ENCODE measurements around the gene CRYBA2.

CRYBA2 gene

GRCh38 chr2:219032051-219032745, 39.0 kb upstream of the CRYBA2 start:
- H3K36me3 ChIP-seq (ENCODE audit: insufficient read depth, low read length): no peaks in the 10 kb centered on the region
- H3K9ac ChIP-seq (ENCODE audit: insufficient read length): no peak overlapping the region
- no peak for DNase-seq (ENCODE audit: low read depth, low spot score)
- H3K9me3 ChIP-seq (ENCODE audit: low read depth, low read length): no peaks in the 10 kb centered on the region
- H3K27ac ChIP-seq: no peak overlapping the region
- TF ChIP-seq FOXP2 (optimal IDR thresholded peaks at IDR 0.05; ENCODE audit: control extremely low read depth, extremely low read length, insufficient read depth): no peak
- TF ChIP-seq EZH2 (IDR thresholded peaks at IDR 0.05): no peak
- TF ChIP-seq POLR2AphosphoS5 (IDR thresholded peaks at IDR 0.05; ENCODE audit: borderline replicate concordance, low read depth, low read length): no peak
- H3K4me3 ChIP-seq: no peak overlapping the region

DNA sequence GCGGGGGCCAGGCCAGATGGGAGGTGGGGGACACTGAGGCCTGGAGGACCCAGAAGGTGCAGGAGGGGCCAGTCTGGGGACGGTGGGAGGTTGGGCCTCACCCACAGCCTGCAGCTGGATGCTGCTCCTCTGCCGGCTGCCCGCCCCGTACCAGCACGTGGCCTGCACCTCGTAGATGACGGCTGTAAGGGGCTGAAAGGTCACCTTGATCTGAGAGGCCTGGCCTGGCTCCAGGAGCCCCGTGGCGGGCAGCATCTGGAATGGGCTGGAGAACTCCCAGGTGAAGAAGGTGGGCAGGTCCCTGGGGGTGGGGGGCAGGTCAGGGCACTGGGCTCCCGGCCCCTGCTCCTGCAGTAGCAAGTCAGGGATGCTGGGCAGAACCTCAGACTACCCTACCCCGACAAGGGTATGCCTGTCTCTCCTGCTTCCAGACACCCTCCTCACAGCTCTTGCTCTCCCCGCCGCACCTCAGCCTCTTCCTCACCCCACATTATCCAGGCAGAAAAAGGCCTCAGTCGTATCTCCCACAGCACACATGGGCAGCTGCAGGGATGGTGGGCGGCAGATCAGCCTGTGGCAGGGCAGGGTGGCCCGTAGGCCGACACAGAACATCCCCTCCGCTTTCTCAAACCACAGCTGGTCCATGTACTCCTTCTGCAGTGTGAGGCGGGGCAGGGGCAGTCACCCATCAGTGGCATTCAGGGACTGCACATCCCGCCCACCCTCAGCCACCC, 38.0 kb upstream of the CRYBA2 start:
- DNase-seq (ENCODE audit: low read depth, low spot score): no peak
- Histone ChIP-seq H3K36me3 (ENCODE audit: insufficient read depth, low read length) (no peaks in the 10 kb centered on the region), H3K27ac (no peak overlapping the region), H3K4me3 (no peak overlapping the region), H3K9me3 (ENCODE audit: low read depth, low read length) (no peaks in the 10 kb centered on the region), H3K9ac (ENCODE audit: insufficient read length) (no peak overlapping the region)
- TF ChIP-seq EZH2 (IDR thresholded peaks at IDR 0.05): no peak
- no peak for TF ChIP-seq FOXP2 (optimal IDR thresholded peaks at IDR 0.05; ENCODE audit: control extremely low read depth, extremely low read length, insufficient read depth)
- TF ChIP-seq POLR2AphosphoS5 (IDR thresholded peaks at IDR 0.05; ENCODE audit: borderline replicate concordance, low read depth, low read length): no peak

- H3K9me3 ChIP-seq (ENCODE audit: low read depth, low read length): no peaks in the 10 kb centered on the region
- H3K36me3 ChIP-seq (ENCODE audit: insufficient read depth, low read length): no peaks in the 10 kb centered on the region
- no peak for DNase-seq (ENCODE audit: low read depth, low spot score)
- TF ChIP-seq POLR2AphosphoS5 (IDR thresholded peaks at IDR 0.05; ENCODE audit: borderline replicate concordance, low read depth, low read length) (no peak), EZH2 (IDR thresholded peaks at IDR 0.05) (no peak), FOXP2 (optimal IDR thresholded peaks at IDR 0.05; ENCODE audit: control extremely low read depth, extremely low read length, insufficient read depth) (no peak)
- H3K4me3 ChIP-seq: no peak overlapping the region
- H3K9ac ChIP-seq (ENCODE audit: insufficient read length): no peak overlapping the region
- no peak overlapping the region for H3K27ac ChIP-seq
Observed at GRCh38 chr2:219030177-219030940, 37.1 kb upstream of the CRYBA2 start.

- Histone ChIP-seq H3K27ac (no peak overlapping the region), H3K4me3 (no peak overlapping the region), H3K9me3 (ENCODE audit: low read depth, low read length) (no peaks in the 10 kb centered on the region), H3K36me3 (ENCODE audit: insufficient read depth, low read length) (no peaks in the 10 kb centered on the region), H3K9ac (ENCODE audit: insufficient read length) (no peak overlapping the region)
- TF ChIP-seq FOXP2 (optimal IDR thresholded peaks at IDR 0.05; ENCODE audit: control extremely low read depth, extremely low read length, insufficient read depth): no peak
- TF ChIP-seq POLR2AphosphoS5 (IDR thresholded peaks at IDR 0.05; ENCODE audit: borderline replicate concordance, low read depth, low read length): no peak
- no peak for TF ChIP-seq EZH2 (IDR thresholded peaks at IDR 0.05)
- DNase-seq (ENCODE audit: low read depth, low spot score): no peak
Observed at GRCh38 chr2:219029829-219030165, 36.6 kb upstream of the CRYBA2 start.

GRCh38 chr2:219028996-219029828, 36.0 kb upstream of the CRYBA2 start:
- TF ChIP-seq FOXP2 (optimal IDR thresholded peaks at IDR 0.05; ENCODE audit: control extremely low read depth, extremely low read length, insufficient read depth) (no peak), POLR2AphosphoS5 (IDR thresholded peaks at IDR 0.05; ENCODE audit: borderline replicate concordance, low read depth, low read length) (no peak), EZH2 (IDR thresholded peaks at IDR 0.05) (no peak)
- no peak for DNase-seq (ENCODE audit: low read depth, low spot score)
- Histone ChIP-seq H3K9ac (ENCODE audit: insufficient read length) (no peak overlapping the region), H3K27ac (no peak overlapping the region), H3K4me3 (no peak overlapping the region), H3K36me3 (ENCODE audit: insufficient read depth, low read length) (no peaks in the 10 kb centered on the region), H3K9me3 (ENCODE audit: low read depth, low read length) (no peaks in the 10 kb centered on the region)

DNA sequence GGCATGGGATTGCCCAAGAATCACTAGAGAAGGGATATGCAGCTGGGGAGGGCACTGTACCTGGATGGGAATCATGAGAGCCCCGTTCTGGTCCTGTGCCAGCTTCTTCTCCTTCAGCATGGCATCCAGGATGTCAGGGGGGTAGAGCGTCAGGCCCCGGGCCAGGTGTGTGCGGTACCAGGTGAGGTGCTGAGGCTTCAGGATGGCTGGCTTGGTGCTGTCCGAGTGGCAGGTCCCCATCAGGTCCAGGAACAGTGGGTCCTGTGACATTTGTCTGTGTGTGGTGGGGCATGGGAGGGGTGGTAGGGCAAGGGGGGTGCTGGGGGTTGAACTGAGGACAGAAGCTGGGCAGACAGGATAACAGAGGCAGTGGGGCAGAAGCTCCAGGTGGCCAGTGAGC, 34.9 kb upstream of the CRYBA2 start:
- Histone ChIP-seq H3K9ac (ENCODE audit: insufficient read length) (no peak overlapping the region), H3K9me3 (ENCODE audit: low read depth, low read length) (no peaks in the 10 kb centered on the region), H3K27ac (no peak overlapping the region), H3K36me3 (ENCODE audit: insufficient read depth, low read length) (no peaks in the 10 kb centered on the region), H3K4me3 (no peak overlapping the region)
- DNase-seq (ENCODE audit: low read depth, low spot score): no peak
- TF ChIP-seq POLR2AphosphoS5 (IDR thresholded peaks at IDR 0.05; ENCODE audit: borderline replicate concordance, low read depth, low read length) (no peak), FOXP2 (optimal IDR thresholded peaks at IDR 0.05; ENCODE audit: control extremely low read depth, extremely low read length, insufficient read depth) (no peak), EZH2 (IDR thresholded peaks at IDR 0.05) (no peak)

DNA sequence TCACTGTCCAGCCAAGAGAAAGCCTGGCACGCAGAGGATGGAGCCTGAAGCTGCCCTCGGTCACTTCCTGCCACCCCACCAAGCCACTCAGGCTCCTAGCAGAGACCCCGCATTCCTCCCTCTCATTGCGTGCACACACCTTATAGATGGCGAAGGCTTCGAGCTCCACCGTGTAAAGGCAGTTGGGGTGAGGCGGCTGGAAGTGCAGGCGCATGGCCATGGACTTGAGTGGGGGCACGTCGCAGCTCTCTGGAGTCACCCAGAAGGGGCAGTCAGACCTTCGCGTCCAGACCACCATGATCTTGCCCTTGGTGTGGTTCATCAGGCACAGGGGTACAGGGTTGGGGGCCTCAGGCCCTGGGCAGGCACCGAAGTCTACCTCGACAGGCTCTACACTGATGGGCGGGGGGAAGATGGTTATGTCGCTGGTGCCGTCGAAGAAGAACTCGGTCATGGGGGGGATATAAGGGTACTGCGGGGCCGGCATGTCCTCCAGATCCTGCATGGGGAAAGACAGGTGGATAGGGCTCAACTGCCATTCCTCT, 34.4 kb upstream of the CRYBA2 start:
- no peaks in the 10 kb centered on the region for H3K9me3 ChIP-seq (ENCODE audit: low read depth, low read length)
- H3K4me3 ChIP-seq: no peak overlapping the region
- H3K9ac ChIP-seq (ENCODE audit: insufficient read length): no peak overlapping the region
- no peaks in the 10 kb centered on the region for H3K36me3 ChIP-seq (ENCODE audit: insufficient read depth, low read length)
- H3K27ac ChIP-seq: no peak overlapping the region
- no peak for DNase-seq (ENCODE audit: low read depth, low spot score)
- TF ChIP-seq EZH2 (IDR thresholded peaks at IDR 0.05) (no peak), FOXP2 (optimal IDR thresholded peaks at IDR 0.05; ENCODE audit: control extremely low read depth, extremely low read length, insufficient read depth) (no peak), POLR2AphosphoS5 (IDR thresholded peaks at IDR 0.05; ENCODE audit: borderline replicate concordance, low read depth, low read length) (no peak)
